CD14-positive monocyte (primary cell): ENCODE data around the gene MEOX2. TPM values are rescaled to one million over a fixed set of nuclear protein-coding genes. Genes with fewer than 3 reads are reported as not detected.

Experiments
- DNase-seq, 3 donors: peaks; one replicate each; pipeline ENCODE4 v3.0.0-alpha.2; 2011 to 2022
- H2AFZ ChIP-seq: 2 replicates; pipeline ENCODE4 v1.6.0; 2012; ENCODE audit warnings: mild to moderate bottlenecking, low read depth, low read length, inconsistent platforms; ENCODE audit not compliant: insufficient read depth, poor library complexity, severe bottlenecking
- H3K27ac ChIP-seq, 2 donors: 1 replicate in 1 of 2; 2 replicates in 1 of 2; pipeline ENCODE4 v1.5.1; 2012 to 2013; ENCODE audit warnings: low read length in 2 of 2, control low read depth in 1 of 2, inconsistent platforms in 1 of 2, low read depth in 1 of 2, mild to moderate bottlenecking in 1 of 2
- H3K27me3 ChIP-seq, 2 donors: one replicate each; pipeline versions ENCODE4 v1.6.0 to v1.6.1; 2011 to 2013; ENCODE audit warnings: low read length in 2 of 2; ENCODE audit not compliant: control insufficient read depth in 2 of 2, insufficient read depth in 2 of 2
- H3K36me3 ChIP-seq, 2 donors: replicated peaks in 1 of 2; 1 replicate in 1 of 2; 2 replicates in 1 of 2; pipeline versions ENCODE4 v1.5.1 to v1.6.1; 2012 to 2013; ENCODE audit warnings: low read length in 2 of 2, control low read depth in 1 of 2, inconsistent platforms in 1 of 2, mild to moderate bottlenecking in 1 of 2; ENCODE audit not compliant: insufficient read depth in 2 of 2, control insufficient read depth in 1 of 2
- H3K4me1 ChIP-seq, 2 donors: 1 replicate in 1 of 2; 2 replicates in 1 of 2; pipeline versions ENCODE4 v1.5.1 to v1.6.1; 2012 to 2013; ENCODE audit warnings: low read length in 2 of 2, control low read depth in 1 of 2, inconsistent platforms in 1 of 2, mild to moderate bottlenecking in 1 of 2, moderate library complexity in 1 of 2; ENCODE audit not compliant: insufficient read depth in 2 of 2, control insufficient read depth in 1 of 2
- H3K4me2 ChIP-seq: replicated peaks from 2 replicates; pipeline ENCODE3; 2012; ENCODE audit warnings: low read length, moderate library complexity, mild to moderate bottlenecking; ENCODE audit not compliant: poor library complexity, severe bottlenecking; ENCODE audit errors: extremely low read depth
- H3K4me3 ChIP-seq, 3 experiments: fragments of 200-600 bp in 1 of 3; sonication (generic) in 1 of 3; replicated peaks in 1 of 3; 1 replicate in 2 of 3; 2 replicates in 1 of 3; pipeline ENCODE4 v1.5.1; 2011 to 2013; ENCODE audit warnings: low read length in 3 of 3, mild to moderate bottlenecking in 3 of 3, control low read depth in 2 of 3, low read depth in 2 of 3, inconsistent platforms in 1 of 3, moderate library complexity in 1 of 3
- H3K79me2 ChIP-seq: 2 replicates; pipeline ENCODE4 v1.6.0; 2012; ENCODE audit warnings: mild to moderate bottlenecking, control low read depth, inconsistent platforms, low read length, moderate library complexity; ENCODE audit not compliant: insufficient read depth
- H3K9ac ChIP-seq: 2 replicates; pipeline ENCODE4 v1.6.0; 2017; ENCODE audit warnings: low read length, mild to moderate bottlenecking; ENCODE audit not compliant: insufficient read depth, poor library complexity, severe bottlenecking
- H3K9me3 ChIP-seq, 2 donors: replicated peaks in 1 of 2; 1 replicate in 1 of 2; 2 replicates in 1 of 2; pipeline versions ENCODE4 v1.5.1 to v1.6.1; 2012 to 2013; ENCODE audit warnings: low read length in 2 of 2, control low read depth in 1 of 2; ENCODE audit not compliant: control insufficient read depth in 1 of 2, insufficient read depth in 1 of 2
- H4K20me1 ChIP-seq: 2 replicates; pipeline ENCODE4 v1.6.0; 2012; ENCODE audit warnings: mild to moderate bottlenecking, low read length, control low read depth, moderate library complexity; ENCODE audit not compliant: insufficient read depth
- H3K27ac Mint-ChIP-seq, 7 donors: one replicate each; pipeline ENCODE4 v1.8.0; 2020; ENCODE audit warnings: mild to moderate bottlenecking in 7 of 7, mixed read lengths in 7 of 7, moderate library complexity in 6 of 7, inconsistent platforms in 2 of 7
- H3K27me3 Mint-ChIP-seq, 3 donors: one replicate each; pipeline ENCODE4 v1.8.0; 2021 to 2022; ENCODE audit warnings: low read depth in 3 of 3, mild to moderate bottlenecking in 3 of 3, mixed read lengths in 3 of 3, moderate library complexity in 3 of 3, inconsistent platforms in 1 of 3
- H3K36me3 Mint-ChIP-seq, 2 donors: one replicate each; pipeline ENCODE4 v1.8.0; 2020; ENCODE audit warnings: mixed read lengths in 2 of 2, inconsistent platforms in 1 of 2, mild to moderate bottlenecking in 1 of 2
- H3K4me1 Mint-ChIP-seq: one replicate; pipeline ENCODE4 v1.8.0; 2020; ENCODE audit warnings: mild to moderate bottlenecking, mixed read lengths
- H3K4me3 Mint-ChIP-seq, 2 donors: one replicate each; pipeline ENCODE4 v1.8.0; 2020; ENCODE audit warnings: mild to moderate bottlenecking in 2 of 2, mixed read lengths in 2 of 2, moderate library complexity in 1 of 2
- H3K9me3 Mint-ChIP-seq, 7 donors: one replicate each; pipeline ENCODE4 v1.8.0; 2020 to 2022; ENCODE audit warnings: mixed read lengths in 7 of 7, mild to moderate bottlenecking in 6 of 7, moderate library complexity in 6 of 7, inconsistent platforms in 2 of 7
- CTCF ChIP-seq: fragments of 200-600 bp; IDR thresholded peaks from one replicate; pipeline ENCODE4 v1.8.0; 2022; ENCODE audit warnings: antibody characterized with exemption, mild to moderate bottlenecking
- WGBS: methylation state at CpG from one replicate; pipeline ENCODE4 v1.1.5; 2013; ENCODE audit warnings: missing lambda C conversion rate; ENCODE audit not compliant: insufficient coverage; 5-methylcytosine and 5-hydroxymethylcytosine counted together
- intact Hi-C, 2 donors: fragments of 100-400 bp; cut with micrococcal nuclease; formaldehyde crosslinking; loops; one replicate each; pipeline versions ENCODE4 v1.15.0 to v1.15.1; 2023
- polyA plus RNA-seq, 3 donors: library from polyadenylated mRNA; depleted of rRNA in 1 of 3; unstranded in 2 of 3; stranded (reverse) in 1 of 3; fragments of 300-500 nt in 2 of 3; fragments of >200 nt in 1 of 3; fragmentation: Illumina TruSeq in 2 of 3; gene quantifications; 1 replicate in 2 of 3; 2 replicates in 1 of 3; pipeline ENCODE4 v1.2.3, GENCODE V29; 2012 to 2021

The MEOX2 gene
- polyA plus RNA-seq, 3 donors: not detected

- peaks cover 51 to 53% (median 51%) of the 10 kb centered on the region in 3 donors for H3K27me3 Mint-ChIP-seq
- Histone ChIP-seq H3K9ac (no peak overlapping the region), H3K79me2 (no peaks in the 10 kb centered on the region), H3K27ac (no peak overlapping the region), H3K4me1 (no peaks in the 10 kb centered on the region), H2AFZ (no peak overlapping the region), H3K4me3 (no peak overlapping the region), H3K27me3 (peaks cover 44 to 62% of the 10 kb centered on the region in 2 donors), H4K20me1 (no peaks in the 10 kb centered on the region), H3K9me3 (peaks cover 0 to 24% of the 10 kb centered on the region in 2 donors), H3K4me2 (no peak overlapping the region), H3K36me3 (no peaks in the 10 kb centered on the region)
- no peak overlapping the region for H3K27ac Mint-ChIP-seq
- no peak for DNase-seq
- no peak for TF ChIP-seq CTCF
- intact Hi-C loops: no loop called here
- H3K36me3 Mint-ChIP-seq: peaks cover 0 to 2% of the 10 kb centered on the region in 2 donors
- peaks cover 0 to 19% (median 3%) of the 10 kb centered on the region in 7 donors for H3K9me3 Mint-ChIP-seq
- 0% methylated on average over 2 of the region's 9 CpGs for WGBS
- H3K4me1 Mint-ChIP-seq: peaks cover 9% of the 10 kb centered on the region
- H3K4me3 Mint-ChIP-seq: peak overlapping the region in 1 of 2 donors; percentile 90
Measured at GRCh38 chr7:15684871-15685270, 1.6 kb downstream of the MEOX2 start.

DNA sequence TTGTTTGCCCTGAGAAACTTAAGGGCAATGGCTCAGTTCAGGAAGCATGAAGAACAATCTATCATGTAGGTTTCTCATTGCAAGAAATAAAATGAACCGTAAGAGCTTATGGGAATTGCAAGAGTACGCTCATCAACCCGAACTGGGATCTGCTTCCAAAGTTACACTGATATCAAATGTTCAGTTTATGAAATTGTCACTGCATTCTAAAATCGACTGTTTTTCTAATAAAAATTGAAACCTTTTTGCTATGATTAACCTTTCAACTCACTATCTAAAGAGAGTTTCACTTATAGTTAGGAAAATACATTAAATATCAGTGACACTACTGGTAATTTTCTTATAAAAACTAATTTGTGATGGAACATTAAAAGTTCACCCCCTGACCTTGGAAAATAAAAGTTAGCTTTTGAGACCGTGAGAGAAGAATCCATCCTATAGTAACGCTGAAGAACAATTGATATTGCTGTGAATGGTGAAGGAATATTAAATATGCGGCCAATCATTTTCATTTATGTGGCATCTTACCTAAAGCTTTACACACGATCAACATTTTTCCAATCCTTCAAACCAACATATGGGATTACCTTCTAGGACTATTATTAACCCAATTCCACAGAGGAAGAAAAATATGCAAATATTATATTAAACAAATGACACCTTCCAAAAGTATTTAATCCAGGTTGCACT lies 2.2 kb downstream of the MEOX2 start:
- no peak for TF ChIP-seq CTCF
- H3K36me3 ChIP-seq: no peaks in the 10 kb centered on the region
- H3K4me1 Mint-ChIP-seq: peaks cover 9% of the 10 kb centered on the region
- H3K4me2 ChIP-seq: no peak overlapping the region
- peaks cover 0 to 24% of the 10 kb centered on the region in 2 donors for H3K9me3 ChIP-seq
- H3K27ac ChIP-seq: no peak overlapping the region
- intact Hi-C loops: no loop called here
- DNase-seq: no peak
- H3K4me3 Mint-ChIP-seq: peak overlapping the region in 1 of 2 donors; percentile 27
- WGBS: 83% methylated on average over 1 of the region's 8 CpGs
- peaks cover 0 to 2% of the 10 kb centered on the region in 2 donors for H3K36me3 Mint-ChIP-seq
- H3K27me3 ChIP-seq: peaks cover 44 to 60% of the 10 kb centered on the region in 2 donors
- H3K4me1 ChIP-seq: no peaks in the 10 kb centered on the region
- H3K79me2 ChIP-seq: no peaks in the 10 kb centered on the region
- H2AFZ ChIP-seq: no peak overlapping the region
- no peak overlapping the region for H3K27ac Mint-ChIP-seq
- peaks cover 0 to 19% (median 3%) of the 10 kb centered on the region in 7 donors for H3K9me3 Mint-ChIP-seq
- no peak overlapping the region for H3K4me3 ChIP-seq
- no peaks in the 10 kb centered on the region for H4K20me1 ChIP-seq
- H3K27me3 Mint-ChIP-seq: peaks cover 50 to 53% (median 51%) of the 10 kb centered on the region in 3 donors
- H3K9ac ChIP-seq: no peak overlapping the region
